ENCODE results near the gene SURF4. TPM values are rescaled to one million over a fixed set of nuclear protein-coding genes. Genes with fewer than 3 reads are reported as not detected.

Gene SURF4
- total RNA-seq, 4 donors from 2014 or later: 104 to 176 (median 139) TPM

GRCh38 chr9:133335924-133336811 is 39.7 kb downstream of the SURF4 start, which contains the start of gene SURF6:
SURF6 (minus strand) TSS chr9:133336188; CDS start chr9:133336132, 56 bp downstream.
- no peak for TF ChIP-seq CTCF (IDR thresholded peaks at IDR 0.05; ENCODE audit: low read depth)

- no peak for TF ChIP-seq CTCF (IDR thresholded peaks at IDR 0.05; ENCODE audit: low read depth)
Observed at GRCh38 chr9:133334161-133334560, 41.7 kb downstream of the SURF4 start.

GRCh38 chr9:133333566-133333965 is 42.3 kb downstream of the SURF4 start:
- TF ChIP-seq CTCF (IDR thresholded peaks at IDR 0.05; ENCODE audit: low read depth): no peak

GRCh38 chr9:133333011-133333410 is 42.8 kb downstream of the SURF4 start:
- TF ChIP-seq CTCF (IDR thresholded peaks at IDR 0.05; ENCODE audit: low read depth): no peak

- no peak for TF ChIP-seq CTCF (IDR thresholded peaks at IDR 0.05; ENCODE audit: low read depth)
Observed at GRCh38 chr9:133332381-133332730, 43.5 kb downstream of the SURF4 start.

DNA sequence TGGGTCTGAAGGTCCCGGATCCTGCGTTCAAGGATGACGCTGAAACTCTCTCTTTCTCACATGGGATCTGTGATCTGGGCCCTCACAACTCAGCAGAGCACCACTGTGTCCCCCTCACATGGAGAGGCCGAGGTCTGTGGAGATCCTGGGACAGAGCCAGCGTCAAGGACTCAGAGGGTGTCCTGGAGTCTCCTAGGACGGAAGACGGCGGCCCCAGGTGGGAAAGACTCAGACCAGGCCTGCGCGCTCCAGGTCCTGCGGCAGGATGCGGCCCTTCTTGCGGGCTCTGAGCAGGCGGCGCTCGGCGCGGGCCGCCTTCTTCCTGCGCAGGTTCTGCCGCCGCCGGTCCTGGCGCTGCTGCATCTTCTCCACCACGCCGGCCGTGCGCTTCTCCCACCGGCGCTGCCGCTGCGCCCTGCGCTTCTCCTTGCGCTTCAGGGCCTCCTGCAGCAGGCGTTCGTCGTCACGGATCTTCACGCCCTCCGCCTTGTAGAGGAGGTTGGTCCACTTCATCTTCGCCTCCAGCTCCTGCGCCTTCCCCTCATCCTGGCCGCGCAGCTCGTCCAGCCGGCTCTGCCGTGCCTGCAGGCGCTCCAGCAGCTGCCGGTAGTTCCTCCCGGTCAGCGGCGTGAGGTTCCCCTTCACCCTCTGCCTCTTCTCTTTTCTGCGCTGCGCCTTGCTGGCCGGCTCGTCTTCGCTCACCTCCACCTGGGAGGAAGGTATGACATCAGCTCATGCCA is 44.0 kb downstream of the SURF4 start:
- no peak for TF ChIP-seq CTCF (IDR thresholded peaks at IDR 0.05; ENCODE audit: low read depth)

GRCh38 chr9:133331221-133331620 is 44.6 kb downstream of the SURF4 start:
- TF ChIP-seq CTCF (IDR thresholded peaks at IDR 0.05; ENCODE audit: low read depth): no peak
